ENCODE data around the gene DBNDD1. TPM values are rescaled to one million over a fixed set of nuclear protein-coding genes. Genes with fewer than 3 reads are reported as not detected.

The DBNDD1 gene
- total and polyA plus RNA-seq, 10 of the 15 experiments (the other 5 are each of a cell fraction or from before 2014, with no cell fraction given) = 0.06 to 4.6 (median 0.55) TPM

DNA sequence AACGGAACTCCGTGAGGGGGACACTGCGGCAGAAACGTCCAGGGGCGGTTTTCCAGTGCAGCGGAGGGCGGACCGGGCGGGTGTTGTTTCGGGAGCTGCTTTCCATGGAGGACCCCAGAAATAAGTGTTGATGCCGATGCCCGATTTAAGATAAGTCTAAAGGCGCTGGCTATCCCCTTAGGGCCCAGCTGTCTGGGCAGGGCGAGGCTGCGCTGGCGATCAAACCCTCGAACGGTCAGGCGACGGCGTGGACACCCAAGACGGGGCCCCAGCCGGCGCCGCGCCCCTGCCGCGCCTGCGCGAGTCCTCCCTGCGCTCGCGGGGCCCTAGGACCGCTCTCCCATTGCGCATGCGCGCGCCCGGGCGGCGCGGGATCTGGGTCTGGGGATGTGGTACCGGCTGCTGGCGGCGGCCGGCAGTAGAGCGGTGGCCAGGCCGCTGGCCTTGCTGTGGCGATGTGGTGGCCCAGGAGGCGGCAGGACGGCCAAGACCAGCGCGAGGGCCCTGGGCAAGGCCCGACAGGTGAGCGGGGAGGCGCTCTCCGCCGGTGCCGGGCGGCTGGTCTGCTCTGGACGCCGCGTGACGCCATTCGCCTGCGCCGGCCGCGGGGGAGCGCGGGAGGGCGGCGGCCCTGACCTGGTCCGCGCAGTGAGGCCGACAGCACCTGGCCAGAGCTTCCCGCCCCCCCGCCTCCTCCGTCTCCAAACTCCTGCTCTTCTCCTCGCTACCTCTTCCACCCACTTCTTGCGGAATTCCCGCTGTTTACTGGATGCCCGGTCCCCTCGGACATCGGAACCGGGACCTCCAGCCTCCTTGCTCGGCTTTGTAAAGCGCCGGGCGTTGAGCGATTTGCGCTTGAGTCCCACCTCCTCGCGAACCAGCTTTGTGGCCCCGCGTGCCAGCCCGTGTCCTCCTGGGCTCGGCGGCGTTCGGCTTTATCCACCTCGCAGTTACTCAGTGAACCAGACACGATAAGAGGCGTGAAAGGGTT is 46.7 kb downstream of the DBNDD1 start (continued):
- TF ChIP-seq, protein P1, sequence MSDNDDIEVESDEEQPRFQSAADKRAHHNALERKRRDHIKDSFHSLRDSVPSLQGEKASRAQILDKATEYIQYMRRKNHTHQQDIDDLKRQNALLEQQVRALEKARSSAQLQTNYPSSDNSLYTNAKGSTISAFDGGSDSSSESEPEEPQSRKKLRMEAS (IDR thresholded peaks at IDR 0.05; ENCODE audit: low read depth, low read length) = peak; percentile 46; the same call in 1 of the 2 replicates
- TF ChIP-seq, protein P2, sequence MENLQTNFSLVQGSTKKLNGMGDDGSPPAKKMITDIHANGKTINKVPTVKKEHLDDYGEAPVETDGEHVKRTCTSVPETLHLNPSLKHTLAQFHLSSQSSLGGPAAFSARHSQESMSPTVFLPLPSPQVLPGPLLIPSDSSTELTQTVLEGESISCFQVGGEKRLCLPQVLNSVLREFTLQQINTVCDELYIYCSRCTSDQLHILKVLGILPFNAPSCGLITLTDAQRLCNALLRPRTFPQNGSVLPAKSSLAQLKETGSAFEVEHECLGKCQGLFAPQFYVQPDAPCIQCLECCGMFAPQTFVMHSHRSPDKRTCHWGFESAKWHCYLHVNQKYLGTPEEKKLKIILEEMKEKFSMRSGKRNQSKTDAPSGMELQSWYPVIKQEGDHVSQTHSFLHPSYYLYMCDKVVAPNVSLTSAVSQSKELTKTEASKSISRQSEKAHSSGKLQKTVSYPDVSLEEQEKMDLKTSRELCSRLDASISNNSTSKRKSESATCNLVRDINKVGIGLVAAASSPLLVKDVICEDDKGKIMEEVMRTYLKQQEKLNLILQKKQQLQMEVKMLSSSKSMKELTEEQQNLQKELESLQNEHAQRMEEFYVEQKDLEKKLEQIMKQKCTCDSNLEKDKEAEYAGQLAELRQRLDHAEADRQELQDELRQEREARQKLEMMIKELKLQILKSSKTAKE (IDR thresholded peaks at IDR 0.05; ENCODE audit: low read depth, poor library complexity, severe bottlenecking) = no peak
- peak; percentile 97 for TF ChIP-seq CREB1 (IDR thresholded peaks at IDR 0.05; ENCODE audit: low read depth)
- TF ChIP-seq TARDBP (IDR thresholded peaks at IDR 0.05; ENCODE audit: borderline replicate concordance) = peak; percentile 53; the same call in 1 of the 2 replicates

DNA sequence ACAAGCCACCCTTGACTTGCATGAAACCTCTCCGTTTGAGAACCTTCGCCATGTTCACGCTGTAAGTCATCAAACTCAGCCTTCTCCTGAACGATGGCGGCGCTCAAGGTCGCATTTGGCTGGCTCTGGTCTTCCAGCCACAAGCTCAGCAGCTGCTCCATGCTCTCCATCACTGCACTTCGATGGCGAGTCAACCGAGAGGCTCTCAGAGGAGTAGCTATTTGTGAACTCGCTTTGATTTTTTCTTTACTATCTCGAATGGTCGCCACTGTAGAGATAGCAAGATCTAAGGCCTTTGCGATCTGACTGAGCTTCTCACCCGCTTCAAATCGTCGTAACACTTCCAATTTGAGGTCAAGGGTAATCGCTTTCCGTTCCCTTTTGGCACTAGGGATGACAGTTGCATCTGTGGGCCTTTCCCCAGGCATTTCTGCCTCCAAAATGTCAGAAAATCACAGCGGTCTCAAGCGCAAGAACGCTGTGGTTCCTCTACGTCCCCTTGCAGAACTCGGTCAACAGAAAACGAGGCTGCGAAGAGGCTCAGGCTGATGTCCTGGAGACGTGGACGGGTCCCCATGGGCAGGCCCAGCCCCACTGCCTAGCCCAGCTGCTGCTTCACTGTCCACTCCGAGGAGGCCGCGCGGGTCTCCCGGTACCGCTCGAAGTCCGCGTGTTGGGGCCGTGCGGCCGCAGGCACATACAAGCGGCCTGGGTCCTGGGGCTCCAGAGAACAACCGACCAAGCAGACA is 47.6 kb downstream of the DBNDD1 start:
- peak overlapping the region; percentile 98 for H2AFZ ChIP-seq (ENCODE audit: control insufficient read depth, low read depth, low read length)
- CTCF ChIA-PET = interaction anchor here (0.7 to 2.1 kb wide), 5 partner anchors 10 to 61 kb away, joined by 3 to 8 read pairs (median 4); no protein-coding TSS in a partner anchor
- no peaks in the 10 kb centered on the region for H4K20me1 ChIP-seq (ENCODE audit: control insufficient read depth, insufficient read depth)
- H3K9me3 ChIP-seq (replicated peaks; ENCODE audit: control insufficient read depth, insufficient read depth, low read length) = no peaks in the 10 kb centered on the region; the same call in 2 of the 3 replicates
- SMC1A ChIA-PET (ENCODE audit: uncharacterized antibody, unreplicated experiment) = interaction anchor here (0.6 to 2.3 kb wide), 4 partner anchors 10 to 938 kb away, joined by 3 to 8 read pairs (median 3); no protein-coding TSS in a partner anchor
- RAD21 ChIA-PET (ENCODE audit: unreplicated experiment) = interaction anchor here (1.5 kb wide), 1 partner anchor 10 kb away, joined by 3 read pairs; no protein-coding TSS in a partner anchor
- ATAC-seq = peak; percentile 7
- peaks cover 39% of the 10 kb centered on the region for H3K79me2 ChIP-seq (ENCODE audit: control insufficient read depth, insufficient read depth, low read length)
- H3K27me3 ChIP-seq (replicated peaks in 1 of 2; ENCODE audit: control insufficient read depth in 2 of 2, insufficient read depth in 2 of 2, low read length in 1 of 2) = no peaks in the 10 kb centered on the region
- intact Hi-C loops (cut with micrococcal nuclease; ENCODE audit: unreplicated experiment) (no loop called here), in situ Hi-C loops (cut with MboI) (no loop called here)
- no peak for DNase-seq (ENCODE audit: low read depth, low spot score)
- H3K9ac ChIP-seq (ENCODE audit: control insufficient read depth, insufficient read depth, low read length) = peak overlapping the region; percentile 92
- peaks cover 14% of the 10 kb centered on the region for H3K4me1 ChIP-seq (ENCODE audit: control insufficient read depth, insufficient read depth, low read length)
- 86% methylated on average over 42 of the region's 42 CpGs for WGBS (ENCODE audit: insufficient coverage, insufficient replicate concordance, low lambda C conversion rate, missing lambda C conversion rate)
- POLR2A ChIA-PET = interaction anchor here (0.6 to 2.5 kb wide), 5 partner anchors 10 to 994 kb away, joined by 3 to 13 read pairs (median 4); partner anchors contain the start of gene CBFA2T3
- peak overlapping the region; percentile 93 for H3K27ac ChIP-seq (ENCODE audit: control insufficient read depth, insufficient read depth)
- peak overlapping the region; percentile 100 for H3K4me3 ChIP-seq
- TSS peak; percentile 89 for BruUV-seq (replicated peaks)
- FAIRE-seq = no peak
- peak overlapping the region; percentile 99 for H3K4me2 ChIP-seq (ENCODE audit: control insufficient read depth, insufficient read depth)
- no peaks in the 10 kb centered on the region for H3K36me3 ChIP-seq (ENCODE audit: control insufficient read depth in 2 of 2, insufficient read depth in 2 of 2, low read length in 1 of 2)
- TF ChIP-seq TCF12 (IDR thresholded peaks at IDR 0.05; ENCODE audit: low read depth, low read length) (no peak), ZNF217 (IDR thresholded peaks at IDR 0.05) (no peak), YY1 (IDR thresholded peaks at IDR 0.05; ENCODE audit: low read depth, low read length) (no peak), SUPT20H (IDR thresholded peaks at IDR 0.05; ENCODE audit: borderline replicate concordance, control insufficient read depth, low read depth, low read length) (no peak), HDAC6 (IDR thresholded peaks at IDR 0.05; ENCODE audit: unreplicated experiment) (peak; percentile 0), ZZZ3 (IDR thresholded peaks at IDR 0.05; ENCODE audit: control insufficient read depth, insufficient read length, low read depth) (no peak), CEBPB (IDR thresholded peaks at IDR 0.05; ENCODE audit: borderline replicate concordance in 1 of 2, low read depth in 2 of 2, low read length in 2 of 2) (no peak), NBN (IDR thresholded peaks at IDR 0.05) (0 out of 2 replicates have a peak, but pooled peaks have one; percentile 19)
- TF ChIP-seq, protein P3, sequence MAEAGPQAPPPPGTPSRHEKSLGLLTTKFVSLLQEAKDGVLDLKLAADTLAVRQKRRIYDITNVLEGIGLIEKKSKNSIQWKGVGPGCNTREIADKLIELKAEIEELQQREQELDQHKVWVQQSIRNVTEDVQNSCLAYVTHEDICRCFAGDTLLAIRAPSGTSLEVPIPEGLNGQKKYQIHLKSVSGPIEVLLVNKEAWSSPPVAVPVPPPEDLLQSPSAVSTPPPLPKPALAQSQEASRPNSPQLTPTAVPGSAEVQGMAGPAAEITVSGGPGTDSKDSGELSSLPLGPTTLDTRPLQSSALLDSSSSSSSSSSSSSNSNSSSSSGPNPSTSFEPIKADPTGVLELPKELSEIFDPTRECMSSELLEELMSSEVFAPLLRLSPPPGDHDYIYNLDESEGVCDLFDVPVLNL (IDR thresholded peaks at IDR 0.05; ENCODE audit: low read depth, low read length) = no peak
- TF ChIP-seq, protein P4, sequence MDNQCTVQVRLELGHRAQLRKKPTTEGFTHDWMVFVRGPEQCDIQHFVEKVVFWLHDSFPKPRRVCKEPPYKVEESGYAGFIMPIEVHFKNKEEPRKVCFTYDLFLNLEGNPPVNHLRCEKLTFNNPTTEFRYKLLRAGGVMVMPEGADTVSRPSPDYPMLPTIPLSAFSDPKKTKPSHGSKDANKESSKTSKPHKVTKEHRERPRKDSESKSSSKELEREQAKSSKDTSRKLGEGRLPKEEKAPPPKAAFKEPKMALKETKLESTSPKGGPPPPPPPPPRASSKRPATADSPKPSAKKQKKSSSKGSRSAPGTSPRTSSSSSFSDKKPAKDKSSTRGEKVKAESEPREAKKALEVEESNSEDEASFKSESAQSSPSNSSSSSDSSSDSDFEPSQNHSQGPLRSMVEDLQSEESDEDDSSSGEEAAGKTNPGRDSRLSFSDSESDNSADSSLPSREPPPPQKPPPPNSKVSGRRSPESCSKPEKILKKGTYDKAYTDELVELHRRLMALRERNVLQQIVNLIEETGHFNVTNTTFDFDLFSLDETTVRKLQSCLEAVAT (IDR thresholded peaks at IDR 0.05) = peak; percentile 98
